Measurements from ENCODE around the gene AMACR.
"Not testable (repeated sequence)": the region's sequence is repeated elsewhere in the genome, so short reads cannot be mapped to it uniquely, and the experiment has no call there.

AMACR gene

GRCh38 chr5:34035756-34036155 lies 27.9 kb upstream of the AMACR start:
- no peak for DNase-seq (ENCODE audit: low read depth)

- DNase-seq (ENCODE audit: low read depth), result no peak
These were observed 26.9 kb upstream of the AMACR start for GRCh38 chr5:34034534-34035327.

GRCh38 chr5:34031966-34032365 lies 24.1 kb upstream of the AMACR start:
- no peak for DNase-seq (ENCODE audit: low read depth)

- DNase-seq (ENCODE audit: low read depth), result no peak
These were observed 23.3 kb upstream of the AMACR start for GRCh38 chr5:34031117-34031516.

- DNase-seq (ENCODE audit: low read depth), result not testable (repeated sequence)
These were observed 22.7 kb upstream of the AMACR start for GRCh38 chr5:34030585-34030984.

- no peak for DNase-seq (ENCODE audit: low read depth)
These were observed 22.2 kb upstream of the AMACR start for GRCh38 chr5:34030048-34030447.

GRCh38 chr5:34028349-34028748 lies 20.5 kb upstream of the AMACR start:
- no peak for DNase-seq (ENCODE audit: low read depth)

- no peak for DNase-seq (ENCODE audit: low read depth)
These were observed 18.4 kb upstream of the AMACR start for GRCh38 chr5:34026089-34026761.

GRCh38 chr5:34022121-34022705 lies 14.4 kb upstream of the AMACR start:
- DNase-seq (ENCODE audit: low read depth), result no peak

- no peak for DNase-seq (ENCODE audit: low read depth)
These were observed 13.5 kb upstream of the AMACR start for GRCh38 chr5:34021334-34021733.

GRCh38 chr5:34020726-34021125 lies 12.9 kb upstream of the AMACR start:
- no peak for DNase-seq (ENCODE audit: low read depth)

- no peak for DNase-seq (ENCODE audit: low read depth)
These were observed 9.4 kb upstream of the AMACR start for GRCh38 chr5:34017254-34017653.

- no peak for DNase-seq (ENCODE audit: low read depth)
These were observed 8.9 kb upstream of the AMACR start for GRCh38 chr5:34016750-34017149.

- DNase-seq (ENCODE audit: low read depth), result no peak
These were observed 8.4 kb upstream of the AMACR start for GRCh38 chr5:34016222-34016621.

GRCh38 chr5:34015120-34015822 lies 7.4 kb upstream of the AMACR start:
- no peak for DNase-seq (ENCODE audit: low read depth)

GRCh38 chr5:34014626-34015025 lies 6.8 kb upstream of the AMACR start:
- DNase-seq (ENCODE audit: low read depth), result no peak

GRCh38 chr5:34013547-34013946 lies 5.7 kb upstream of the AMACR start:
- no peak for DNase-seq (ENCODE audit: low read depth)

- no peak for DNase-seq (ENCODE audit: low read depth)
These were observed 4.9 kb upstream of the AMACR start for GRCh38 chr5:34012791-34013190.

- DNase-seq (ENCODE audit: low read depth), result no peak
These were observed 3.7 kb upstream of the AMACR start for GRCh38 chr5:34011536-34011935.

GRCh38 chr5:34010146-34010545 lies 2.3 kb upstream of the AMACR start:
- not testable (repeated sequence) for DNase-seq (ENCODE audit: low read depth)

GRCh38 chr5:34009610-34010009 lies 1.8 kb upstream of the AMACR start:
- no peak for DNase-seq (ENCODE audit: low read depth)

GRCh38 chr5:34008802-34009201 lies 952 bp upstream of the AMACR start:
- DNase-seq (ENCODE audit: low read depth), result no peak

GRCh38 chr5:34007201-34007620 lies 639 bp downstream of the AMACR start:
- no peak for DNase-seq (ENCODE audit: low read depth)

Data from stimulated activated CD8-positive, alpha-beta memory T cell treated with anti-CD3 and anti-CD28 coated beads, Interleukin-12 subunit alpha, Interleukin-12 subunit beta, amount 100 ng/mL, for 1 hour (primary cell).